Upper lobe of left lung (tissue), 6 donors: ENCODE measurements around the gene PLPP7. TPM values are rescaled to one million over a fixed set of nuclear protein-coding genes. Genes with fewer than 3 reads are reported as not detected.
"Not testable (repeated sequence)": the region's sequence is repeated elsewhere in the genome, so short reads cannot be mapped to it uniquely, and the experiment has no call there.

ENCODE experiments used
- ATAC-seq, 2 donors: fragments of 200-7000 bp; cut with Tn5 transposase; one replicate each; pipeline ENCODE4 v1.9.1; 2022; ENCODE audit warnings: mild to moderate bottlenecking in 2 of 2, moderate library complexity in 2 of 2; ENCODE audit not compliant: low FRiP score in 2 of 2
- DNase-seq, 2 donors: peaks; one replicate each; pipeline ENCODE4 v3.0.0-alpha.2; 2019 to 2020
- H3K27ac ChIP-seq, 4 donors: fragments of 200-600 bp; sonication (generic); one replicate each; pipeline ENCODE4 v1.5.1; 2016 to 2019
- H3K27me3 ChIP-seq, 4 donors: fragments of 200-600 bp; sonication (generic); one replicate each; pipeline ENCODE4 v1.5.1; 2017 to 2019
- H3K36me3 ChIP-seq, 4 donors: fragments of 200-600 bp; sonication (generic); one replicate each; pipeline ENCODE4 v1.5.1; 2016 to 2019
- H3K4me1 ChIP-seq, 4 donors: fragments of 200-600 bp; sonication (generic); one replicate each; pipeline ENCODE4 v1.5.1; 2018 to 2019
- H3K4me3 ChIP-seq, 4 donors: fragments of 200-600 bp; sonication (generic); one replicate each; pipeline ENCODE4 v1.5.1; 2017 to 2019; ENCODE audit warnings: mild to moderate bottlenecking in 2 of 4, moderate library complexity in 1 of 4
- H3K9me3 ChIP-seq, 4 donors: fragments of 200-600 bp; sonication (generic); one replicate each; pipeline ENCODE4 v1.5.1; 2018 to 2019
- EP300 ChIP-seq, 4 donors: sonication (generic); formaldehyde crosslinking; IDR thresholded peaks; one replicate each; pipeline ENCODE4 v1.5.1; 2017; ENCODE audit warnings: antibody characterized with exemption in 4 of 4, control low read depth in 2 of 4
- POLR2A ChIP-seq, 4 donors: fragments of 450-650 bp; IDR thresholded peaks; one replicate each; pipeline ENCODE4 v1.5.1; 2016 to 2017; ENCODE audit warnings: antibody characterized with exemption in 4 of 4, mild to moderate bottlenecking in 2 of 4
- POLR2AphosphoS5 ChIP-seq, 2 donors: sonication (generic); formaldehyde crosslinking; IDR thresholded peaks; one replicate each; pipeline ENCODE4 v1.5.1; 2017; ENCODE audit warnings: antibody characterized with exemption in 2 of 2
- WGBS, 2 donors: methylation state at CpG; one replicate each; pipeline ENCODE4 v1.1.5; 2017 to 2018; 5-methylcytosine and 5-hydroxymethylcytosine counted together
- total RNA-seq, 6 donors: library from RNA; depleted of rRNA in 4 of 6; stranded (reverse); fragments of >200 nt in 4 of 6; gene quantifications; one replicate each; pipeline versions ENCODE4 v1.1.0 to v1.2.1, GENCODE V29; 2016 to 2021
- TF ChIP-seq, protein P1 (sequence below), 6 experiments: fragments of 450-650 bp in 4 of 6; fragments of 200-600 bp in 2 of 6; sonication (generic) in 2 of 6; IDR thresholded peaks; one replicate each; pipeline ENCODE4 v1.5.1; 2016 to 2019; ENCODE audit warnings: antibody characterized with exemption in 6 of 6
- donor health status: DM: no; HTN: no; CAD: no; lungs with moderate emphysema.
- donor health status: DM: no; HTN: yes; CAD: no; lungs with severe emphysema.

Gene PLPP7
- total RNA-seq, 6 donors from 2014 or later = 0.76 to 3.2 (median 1.6) TPM

DNA sequence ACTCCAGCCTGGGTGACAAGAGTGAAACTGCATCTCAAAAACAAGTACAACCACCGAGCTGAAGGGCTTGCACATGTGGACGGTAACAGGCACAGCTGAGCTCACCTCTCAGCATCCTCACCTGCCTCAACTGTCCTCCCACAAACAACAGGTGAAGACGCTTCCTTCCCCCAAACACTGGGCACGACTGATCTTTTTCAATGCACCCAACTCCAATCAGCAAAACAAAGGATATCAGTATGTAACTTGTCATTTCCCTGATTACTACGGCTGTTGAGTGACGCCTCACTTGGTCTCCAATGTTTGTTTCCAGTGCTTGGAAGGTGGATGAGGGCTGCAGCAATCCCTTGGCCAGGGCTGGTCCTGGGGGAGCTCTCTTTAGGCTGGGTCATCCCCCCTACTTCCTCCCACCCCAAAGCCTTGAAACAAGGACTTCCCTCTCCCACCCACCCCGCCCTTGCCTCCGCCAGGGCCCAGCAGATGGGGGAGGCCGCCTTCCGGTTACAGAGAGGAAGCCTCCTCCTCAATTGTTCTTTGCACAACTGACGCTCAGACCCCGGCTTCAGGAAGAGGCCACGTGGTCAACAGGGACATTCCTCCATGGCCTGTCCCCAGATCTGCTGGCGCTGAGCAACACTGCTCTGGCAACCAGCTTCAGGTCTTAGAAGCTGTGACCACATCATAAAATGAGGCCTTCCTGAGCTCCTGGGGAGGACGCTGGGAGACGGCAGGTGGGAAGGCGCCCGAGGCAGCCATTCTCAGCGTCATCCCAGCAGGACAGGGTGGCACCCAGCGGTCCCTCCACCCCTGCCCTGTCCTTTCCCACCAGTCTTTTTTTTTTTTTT is 19.1 kb upstream of the PLPP7 start:
- peak overlapping the region in 3 of 4 donors; percentile 4 to 30 (median 11) for H3K4me3 ChIP-seq
- 37 to 50% methylated on average over 10 to 12 of the region's 20 CpGs for WGBS, 2 donors
- ATAC-seq (peak; percentile 44 to 69), DNase-seq (peak; percentile 66 to 86)
- H3K9me3 ChIP-seq = no peaks in the 10 kb centered on the region
- TF ChIP-seq POLR2A (IDR thresholded peaks at IDR 0.05) (peak in 1 of 4 donors; percentile 29), EP300 (IDR thresholded peaks at IDR 0.05) (peak in 2 of 4 donors; percentile 8 to 54), POLR2AphosphoS5 (IDR thresholded peaks at IDR 0.05) (peak; percentile 59 to 69)
- TF ChIP-seq, protein P1, sequence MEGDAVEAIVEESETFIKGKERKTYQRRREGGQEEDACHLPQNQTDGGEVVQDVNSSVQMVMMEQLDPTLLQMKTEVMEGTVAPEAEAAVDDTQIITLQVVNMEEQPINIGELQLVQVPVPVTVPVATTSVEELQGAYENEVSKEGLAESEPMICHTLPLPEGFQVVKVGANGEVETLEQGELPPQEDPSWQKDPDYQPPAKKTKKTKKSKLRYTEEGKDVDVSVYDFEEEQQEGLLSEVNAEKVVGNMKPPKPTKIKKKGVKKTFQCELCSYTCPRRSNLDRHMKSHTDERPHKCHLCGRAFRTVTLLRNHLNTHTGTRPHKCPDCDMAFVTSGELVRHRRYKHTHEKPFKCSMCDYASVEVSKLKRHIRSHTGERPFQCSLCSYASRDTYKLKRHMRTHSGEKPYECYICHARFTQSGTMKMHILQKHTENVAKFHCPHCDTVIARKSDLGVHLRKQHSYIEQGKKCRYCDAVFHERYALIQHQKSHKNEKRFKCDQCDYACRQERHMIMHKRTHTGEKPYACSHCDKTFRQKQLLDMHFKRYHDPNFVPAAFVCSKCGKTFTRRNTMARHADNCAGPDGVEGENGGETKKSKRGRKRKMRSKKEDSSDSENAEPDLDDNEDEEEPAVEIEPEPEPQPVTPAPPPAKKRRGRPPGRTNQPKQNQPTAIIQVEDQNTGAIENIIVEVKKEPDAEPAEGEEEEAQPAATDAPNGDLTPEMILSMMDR (IDR thresholded peaks at IDR 0.05) = no peak
- H3K4me1 ChIP-seq = peaks cover 66 to 88% (median 69%) of the 10 kb centered on the region in 4 donors
- no peaks in the 10 kb centered on the region for H3K36me3 ChIP-seq
- H3K27me3 ChIP-seq = no peaks in the 10 kb centered on the region
- H3K27ac ChIP-seq = peak overlapping the region; percentile 87 to 93 (median 92)

DNA sequence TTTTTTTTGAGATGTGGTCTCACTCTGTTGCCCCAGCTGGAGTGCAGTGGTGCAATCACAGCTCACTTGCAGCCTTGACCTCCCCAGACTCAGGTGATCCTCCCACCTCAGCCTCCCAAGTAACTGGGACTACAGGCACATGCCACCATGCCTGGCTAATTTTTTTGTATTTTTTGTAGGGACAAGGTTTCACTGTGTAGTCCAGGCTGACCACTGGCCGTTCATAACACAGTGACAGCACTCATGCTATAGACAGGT is 18.6 kb upstream of the PLPP7 start:
- peaks cover 61 to 85% (median 64%) of the 10 kb centered on the region in 4 donors for H3K4me1 ChIP-seq

DNA sequence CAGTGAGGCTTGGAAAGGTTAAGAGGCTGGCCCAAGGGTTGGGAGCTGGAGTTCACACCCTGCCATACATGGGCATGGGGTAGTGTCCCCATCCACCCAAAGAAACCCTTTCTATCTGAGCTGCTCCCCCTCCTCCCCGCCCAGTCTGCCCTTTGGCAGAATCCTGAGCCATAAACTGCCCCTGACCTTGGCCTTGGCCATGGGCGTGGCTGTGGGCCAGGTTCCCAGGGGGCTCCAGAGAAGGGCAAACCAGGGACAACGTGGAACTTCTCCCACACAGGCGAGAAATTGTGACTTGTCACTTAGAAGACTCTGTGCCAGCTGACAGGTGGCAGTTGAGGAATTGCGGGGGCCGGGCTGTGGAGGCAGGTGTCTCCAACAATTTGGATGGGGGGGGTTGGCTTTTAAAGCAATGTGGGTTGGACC is 18.0 kb upstream of the PLPP7 start:
- Histone ChIP-seq H3K27me3 (no peaks in the 10 kb centered on the region), H3K4me1 (peaks cover 57 to 85% (median 61%) of the 10 kb centered on the region in 4 donors), H3K9me3 (no peaks in the 10 kb centered on the region), H3K4me3 (no peak overlapping the region), H3K36me3 (no peaks in the 10 kb centered on the region), H3K27ac (peak overlapping the region; percentile 87 to 93 (median 92))
- TF ChIP-seq, protein P1 (IDR thresholded peaks at IDR 0.05) = no peak
- WGBS, 2 donors = 55 to 68% methylated on average over 5 to 6 of the region's 6 CpGs
- ATAC-seq = no peak
- DNase-seq = peak in 1 of 2 donors; percentile 36

More for the DNA sequence above, 18.6 kb upstream of the PLPP7 start:
- not testable (repeated sequence) for ATAC-seq, H3K36me3 ChIP-seq, DNase-seq, H3K9me3 ChIP-seq, H3K27me3 ChIP-seq
- H3K27ac ChIP-seq = peak overlapping the region; percentile 87 to 93 (median 92)
- peak overlapping the region in 2 of 4 donors; percentile 11 to 30 for H3K4me3 ChIP-seq
- 58 to 69% methylated on average over 1 of the region's 1 CpG for WGBS, 2 donors

DNA sequence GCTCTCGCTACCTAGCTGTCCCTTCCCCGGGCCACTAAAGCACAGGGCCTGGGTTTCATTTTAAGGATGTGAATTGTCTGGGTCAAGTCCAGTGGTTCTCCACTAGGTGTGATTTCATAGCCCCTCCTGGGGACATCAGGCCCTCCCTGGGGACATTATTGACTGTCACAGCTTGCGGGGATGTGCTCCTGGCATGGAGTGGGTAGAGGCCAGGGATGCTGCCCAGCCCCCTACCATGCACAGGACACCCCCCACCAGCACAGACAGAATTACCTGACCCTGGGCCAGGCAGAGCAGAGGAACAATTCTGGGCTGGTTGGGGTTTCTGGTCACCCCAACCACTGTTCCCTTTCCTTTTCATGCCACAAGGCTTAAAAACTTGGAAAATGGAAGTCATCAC is 17.3 kb upstream of the PLPP7 start:
- H3K27me3 ChIP-seq = no peaks in the 10 kb centered on the region
- ATAC-seq (no peak), DNase-seq (no peak)
- peak overlapping the region in 2 of 4 donors; percentile 80 to 86 for H3K4me3 ChIP-seq
- H3K36me3 ChIP-seq = no peaks in the 10 kb centered on the region
- H3K9me3 ChIP-seq = no peaks in the 10 kb centered on the region
- H3K27ac ChIP-seq = peak overlapping the region; percentile 87 to 93 (median 92)
- TF ChIP-seq POLR2A (IDR thresholded peaks at IDR 0.05) (no peak), POLR2AphosphoS5 (IDR thresholded peaks at IDR 0.05) (no peak), EP300 (IDR thresholded peaks at IDR 0.05) (no peak)
- TF ChIP-seq, protein P1 (IDR thresholded peaks at IDR 0.05) = no peak
- H3K4me1 ChIP-seq = peaks cover 52 to 85% (median 59%) of the 10 kb centered on the region in 4 donors
- 80 to 91% methylated on average over 3 of the region's 3 CpGs for WGBS, 2 donors

DNA sequence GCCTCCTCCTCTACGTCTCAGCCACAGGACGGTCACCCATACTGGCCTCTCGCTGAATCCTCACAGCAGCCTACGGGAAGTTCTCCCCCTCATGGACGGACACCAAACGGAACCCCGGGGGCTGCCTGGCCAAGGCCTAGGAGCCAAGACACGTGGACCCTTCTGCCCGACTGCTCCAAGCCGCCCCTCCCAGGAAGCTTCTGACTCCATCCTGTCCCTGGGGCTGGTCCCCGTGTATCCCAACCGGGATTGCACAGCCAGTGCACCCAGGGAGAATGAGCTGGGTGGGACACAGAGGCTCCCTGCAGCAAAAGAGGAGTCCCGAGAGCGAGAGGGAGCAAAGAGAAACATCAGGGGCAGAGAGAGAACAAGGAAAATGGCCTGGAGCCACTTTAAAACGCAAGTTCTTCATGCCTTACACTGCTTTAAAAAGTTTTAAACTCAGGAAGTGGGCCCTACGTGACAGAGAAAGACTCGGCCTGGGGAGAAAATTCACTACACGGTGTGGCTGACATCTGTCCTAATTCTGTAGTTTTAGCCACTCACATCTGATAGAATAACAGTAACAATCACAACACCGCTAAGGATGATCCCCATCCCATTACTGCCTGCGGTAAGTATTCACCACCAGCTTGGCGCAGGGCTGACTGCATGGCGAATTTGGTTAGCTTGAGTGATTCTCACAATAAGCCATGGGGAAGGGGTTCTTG is 16.2 kb upstream of the PLPP7 start:
- no peaks in the 10 kb centered on the region for H3K27me3 ChIP-seq
- H3K9me3 ChIP-seq = no peaks in the 10 kb centered on the region
- ATAC-seq = no peak
- 53 to 58% methylated on average over 16 to 22 of the region's 22 CpGs for WGBS, 2 donors
- TF ChIP-seq, protein P1 (IDR thresholded peaks at IDR 0.05) = peak in 2 of 6 experiments; percentile 8 to 11
- peak; percentile 31 to 70 for TF ChIP-seq POLR2AphosphoS5 (IDR thresholded peaks at IDR 0.05)
- TF ChIP-seq EP300 (IDR thresholded peaks at IDR 0.05) = no peak
- peak in 1 of 4 donors; percentile 23 for TF ChIP-seq POLR2A (IDR thresholded peaks at IDR 0.05)
- peak; percentile 54 to 59 for DNase-seq
- H3K36me3 ChIP-seq = no peaks in the 10 kb centered on the region
- peak overlapping the region in 3 of 4 donors; percentile 80 to 86 (median 82) for H3K4me3 ChIP-seq
- peaks cover 47 to 85% (median 56%) of the 10 kb centered on the region in 4 donors for H3K4me1 ChIP-seq
- H3K27ac ChIP-seq = peak overlapping the region; percentile 87 to 93 (median 92)
